Measurements from ENCODE around the gene CIBAR2.

DNA sequence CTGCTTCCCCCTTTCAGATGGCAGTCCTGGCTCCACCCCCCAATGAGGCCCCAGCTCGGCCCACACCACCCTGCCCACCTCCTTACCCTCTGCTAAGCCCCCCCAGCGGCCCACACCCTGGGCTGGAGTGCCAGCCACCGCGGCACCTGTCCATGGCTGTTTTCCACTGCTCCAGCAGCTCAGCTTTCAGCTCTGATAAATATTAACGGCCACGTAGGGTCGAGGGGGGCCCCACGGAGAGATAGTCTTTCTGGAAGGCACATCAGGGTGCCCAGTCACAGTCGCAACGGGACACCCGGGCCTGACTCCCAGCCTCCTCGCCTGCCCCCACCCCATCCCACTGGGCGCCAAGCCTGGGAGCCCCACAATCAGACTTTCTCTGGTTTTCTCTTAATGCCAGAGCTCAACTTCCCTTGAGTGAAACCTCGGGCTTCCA, 46.5 kb upstream of the CIBAR2 start:
- TF ChIP-seq, protein P1, sequence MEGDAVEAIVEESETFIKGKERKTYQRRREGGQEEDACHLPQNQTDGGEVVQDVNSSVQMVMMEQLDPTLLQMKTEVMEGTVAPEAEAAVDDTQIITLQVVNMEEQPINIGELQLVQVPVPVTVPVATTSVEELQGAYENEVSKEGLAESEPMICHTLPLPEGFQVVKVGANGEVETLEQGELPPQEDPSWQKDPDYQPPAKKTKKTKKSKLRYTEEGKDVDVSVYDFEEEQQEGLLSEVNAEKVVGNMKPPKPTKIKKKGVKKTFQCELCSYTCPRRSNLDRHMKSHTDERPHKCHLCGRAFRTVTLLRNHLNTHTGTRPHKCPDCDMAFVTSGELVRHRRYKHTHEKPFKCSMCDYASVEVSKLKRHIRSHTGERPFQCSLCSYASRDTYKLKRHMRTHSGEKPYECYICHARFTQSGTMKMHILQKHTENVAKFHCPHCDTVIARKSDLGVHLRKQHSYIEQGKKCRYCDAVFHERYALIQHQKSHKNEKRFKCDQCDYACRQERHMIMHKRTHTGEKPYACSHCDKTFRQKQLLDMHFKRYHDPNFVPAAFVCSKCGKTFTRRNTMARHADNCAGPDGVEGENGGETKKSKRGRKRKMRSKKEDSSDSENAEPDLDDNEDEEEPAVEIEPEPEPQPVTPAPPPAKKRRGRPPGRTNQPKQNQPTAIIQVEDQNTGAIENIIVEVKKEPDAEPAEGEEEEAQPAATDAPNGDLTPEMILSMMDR (IDR thresholded peaks at IDR 0.05) = no peak
- no peak for TF ChIP-seq POLR2A (IDR thresholded peaks at IDR 0.05)
